ENCODE results near the gene CCDC102B.

The CCDC102B gene

DNA sequence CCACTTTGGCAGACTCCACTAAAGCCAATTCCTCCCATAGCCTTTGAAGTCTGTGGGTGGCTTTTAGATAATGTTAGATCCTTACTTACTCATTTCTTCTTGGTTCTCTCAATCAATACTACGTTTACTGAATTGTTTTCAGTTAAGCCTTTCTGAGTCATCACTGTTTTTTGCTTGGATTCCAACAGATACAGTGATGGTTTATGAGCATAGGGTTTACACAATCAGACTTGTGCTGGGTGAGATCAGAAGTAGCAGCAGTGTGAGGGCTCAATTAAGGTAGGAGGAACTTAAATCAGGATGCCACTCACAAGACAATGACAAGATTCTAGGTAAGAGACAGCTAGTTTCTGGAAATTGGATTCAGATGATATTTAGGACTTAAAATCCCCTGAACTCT, 305.1 kb downstream of the CCDC102B start:
- DNase-seq = no peak
